ENCODE data around the gene DLX3.

DLX3 gene

GRCh38 chr17:49971848-49972485 is 23.1 kb downstream of the DLX3 start:
- DNase-seq = no peak

- DNase-seq = no peak
These were observed 23.7 kb downstream of the DLX3 start for GRCh38 chr17:49971199-49971847.

GRCh38 chr17:49970498-49970897 is 24.5 kb downstream of the DLX3 start:
- no peak for DNase-seq

- DNase-seq = no peak
These were observed 25.1 kb downstream of the DLX3 start for GRCh38 chr17:49969795-49970389.

- no peak for DNase-seq
These were observed 25.8 kb downstream of the DLX3 start, which contains the start of gene DLX4 for GRCh38 chr17:49969134-49969759. TSS of gene DLX4 (plus strand) at chr17:49969190. CDS start at chr17:49969469, 279 bp downstream.

- DNase-seq = peak; percentile 73
These were observed 26.5 kb downstream of the DLX3 start for GRCh38 chr17:49968405-49969133.

- DNase-seq = no peak
These were observed 27.2 kb downstream of the DLX3 start for GRCh38 chr17:49967621-49968404.

GRCh38 chr17:49967205-49967604 is 27.8 kb downstream of the DLX3 start:
- DNase-seq = no peak

GRCh38 chr17:49966767-49967166 is 28.3 kb downstream of the DLX3 start:
- no peak for DNase-seq

- DNase-seq = no peak
These were observed 29.5 kb downstream of the DLX3 start for GRCh38 chr17:49965524-49965909.

- peak; percentile 32 for DNase-seq
These were observed 30.1 kb downstream of the DLX3 start for GRCh38 chr17:49964769-49965523.

- DNase-seq = no peak
These were observed 30.7 kb downstream of the DLX3 start for GRCh38 chr17:49964303-49964768.

GRCh38 chr17:49963626-49964302 is 31.3 kb downstream of the DLX3 start:
- DNase-seq = no peak

- DNase-seq = no peak
These were observed 31.8 kb downstream of the DLX3 start for GRCh38 chr17:49963309-49963625.

GRCh38 chr17:49962599-49963308 is 32.3 kb downstream of the DLX3 start:
- DNase-seq = no peak

GRCh38 chr17:49959183-49959935 is 35.7 kb downstream of the DLX3 start:
- no peak for DNase-seq

- DNase-seq = no peak
These were observed 36.3 kb downstream of the DLX3 start for GRCh38 chr17:49958723-49959122.

- no peak for DNase-seq
These were observed 37.7 kb downstream of the DLX3 start for GRCh38 chr17:49957350-49957749.

GRCh38 chr17:49956780-49957179 is 38.2 kb downstream of the DLX3 start:
- no peak for DNase-seq

GRCh38 chr17:49955157-49955556 is 39.9 kb downstream of the DLX3 start:
- no peak for DNase-seq

Data from CD4-positive, alpha-beta T cell treated with Interleukin-15 for 1 hour (primary cell).